ENCODE data around the gene MGAT4A.

The MGAT4A gene

GRCh38 chr2:98648451-98648850, 82.5 kb downstream of the MGAT4A start:
- no peaks in the 10 kb centered on the region for H3K27me3 ChIP-seq (ENCODE audit: insufficient read depth, low read length)
- TF ChIP-seq EZH2 (IDR thresholded peaks at IDR 0.05; ENCODE audit: borderline replicate concordance, low read length) (no peak), CTCF (IDR thresholded peaks at IDR 0.05; ENCODE audit: low read length) (no peak)
- no peak overlapping the region for H3K4me3 ChIP-seq (ENCODE audit: low read depth, low read length, poor library complexity, severe bottlenecking)
- no peaks in the 10 kb centered on the region for H3K36me3 ChIP-seq (ENCODE audit: insufficient read depth, low read length)
- H3K4me1 ChIP-seq (ENCODE audit: insufficient read depth, low read length, severe bottlenecking), result no peaks in the 10 kb centered on the region
- H3K9me3 ChIP-seq (ENCODE audit: low read length), result no peaks in the 10 kb centered on the region
- H3K4me2 ChIP-seq (ENCODE audit: low read length), result no peak overlapping the region
- H3K9me2 ChIP-seq (ENCODE audit: low read depth, low read length), result no peaks in the 10 kb centered on the region
- H3F3A ChIP-seq (ENCODE audit: insufficient read depth, low read length), result no peaks in the 10 kb centered on the region
- H3K9ac ChIP-seq (ENCODE audit: low read length), result no peak overlapping the region
- H3K79me2 ChIP-seq (ENCODE audit: insufficient read depth, low read length), result no peaks in the 10 kb centered on the region
- no peak overlapping the region for H2AFZ ChIP-seq (ENCODE audit: low read length)
- no peak overlapping the region for H3K27ac ChIP-seq (ENCODE audit: low read depth, low read length, poor library complexity, severe bottlenecking)
- H4K20me1 ChIP-seq (ENCODE audit: insufficient read depth, low read length), result no peaks in the 10 kb centered on the region

GRCh38 chr2:98647636-98648035, 83.3 kb downstream of the MGAT4A start:
- TF ChIP-seq CTCF (IDR thresholded peaks at IDR 0.05; ENCODE audit: low read length), result no peak
- TF ChIP-seq EZH2 (IDR thresholded peaks at IDR 0.05; ENCODE audit: borderline replicate concordance, low read length), result no peak
- Histone ChIP-seq H3F3A (ENCODE audit: insufficient read depth, low read length) (no peaks in the 10 kb centered on the region), H3K4me1 (ENCODE audit: insufficient read depth, low read length, severe bottlenecking) (no peaks in the 10 kb centered on the region), H3K36me3 (ENCODE audit: insufficient read depth, low read length) (no peaks in the 10 kb centered on the region), H3K4me3 (ENCODE audit: low read depth, low read length, poor library complexity, severe bottlenecking) (no peak overlapping the region), H2AFZ (ENCODE audit: low read length) (no peak overlapping the region), H3K27ac (ENCODE audit: low read depth, low read length, poor library complexity, severe bottlenecking) (no peak overlapping the region), H3K79me2 (ENCODE audit: insufficient read depth, low read length) (no peaks in the 10 kb centered on the region), H3K9me2 (ENCODE audit: low read depth, low read length) (no peaks in the 10 kb centered on the region), H3K4me2 (ENCODE audit: low read length) (no peak overlapping the region), H3K9me3 (ENCODE audit: low read length) (no peaks in the 10 kb centered on the region), H4K20me1 (ENCODE audit: insufficient read depth, low read length) (no peaks in the 10 kb centered on the region), H3K27me3 (ENCODE audit: insufficient read depth, low read length) (no peaks in the 10 kb centered on the region), H3K9ac (ENCODE audit: low read length) (no peak overlapping the region)

- Histone ChIP-seq H3K4me2 (ENCODE audit: low read length) (no peak overlapping the region), H4K20me1 (ENCODE audit: insufficient read depth, low read length) (no peaks in the 10 kb centered on the region), H3F3A (ENCODE audit: insufficient read depth, low read length) (no peaks in the 10 kb centered on the region), H3K27ac (ENCODE audit: low read depth, low read length, poor library complexity, severe bottlenecking) (no peak overlapping the region), H3K36me3 (ENCODE audit: insufficient read depth, low read length) (no peaks in the 10 kb centered on the region), H3K9me3 (ENCODE audit: low read length) (no peaks in the 10 kb centered on the region), H3K27me3 (ENCODE audit: insufficient read depth, low read length) (no peaks in the 10 kb centered on the region), H3K9me2 (ENCODE audit: low read depth, low read length) (no peaks in the 10 kb centered on the region), H3K4me3 (ENCODE audit: low read depth, low read length, poor library complexity, severe bottlenecking) (no peak overlapping the region), H2AFZ (ENCODE audit: low read length) (no peak overlapping the region), H3K4me1 (ENCODE audit: insufficient read depth, low read length, severe bottlenecking) (no peaks in the 10 kb centered on the region), H3K79me2 (ENCODE audit: insufficient read depth, low read length) (no peaks in the 10 kb centered on the region), H3K9ac (ENCODE audit: low read length) (no peak overlapping the region)
- TF ChIP-seq CTCF (IDR thresholded peaks at IDR 0.05; ENCODE audit: low read length) (no peak), EZH2 (IDR thresholded peaks at IDR 0.05; ENCODE audit: borderline replicate concordance, low read length) (no peak)
Observed at GRCh38 chr2:98643496-98644100, 87.3 kb downstream of the MGAT4A start.
